GM12873 (cell line): Measurements from ENCODE around the gene NGEF.

ENCODE experiments used
- TF ChIP-seq, protein P1 (sequence below): IDR thresholded peaks from 2 replicates; pipeline ENCODE4 v1.5.1; 2012; ENCODE audit warnings: low read depth, mild to moderate bottlenecking, moderate library complexity, low read length, control low read depth; ENCODE audit not compliant: insufficient read depth; ENCODE audit errors: missing control alignments

The NGEF gene

GRCh38 chr2:232900811-232901735 lies 112.0 kb downstream of the NGEF start:
- TF ChIP-seq, protein P1, sequence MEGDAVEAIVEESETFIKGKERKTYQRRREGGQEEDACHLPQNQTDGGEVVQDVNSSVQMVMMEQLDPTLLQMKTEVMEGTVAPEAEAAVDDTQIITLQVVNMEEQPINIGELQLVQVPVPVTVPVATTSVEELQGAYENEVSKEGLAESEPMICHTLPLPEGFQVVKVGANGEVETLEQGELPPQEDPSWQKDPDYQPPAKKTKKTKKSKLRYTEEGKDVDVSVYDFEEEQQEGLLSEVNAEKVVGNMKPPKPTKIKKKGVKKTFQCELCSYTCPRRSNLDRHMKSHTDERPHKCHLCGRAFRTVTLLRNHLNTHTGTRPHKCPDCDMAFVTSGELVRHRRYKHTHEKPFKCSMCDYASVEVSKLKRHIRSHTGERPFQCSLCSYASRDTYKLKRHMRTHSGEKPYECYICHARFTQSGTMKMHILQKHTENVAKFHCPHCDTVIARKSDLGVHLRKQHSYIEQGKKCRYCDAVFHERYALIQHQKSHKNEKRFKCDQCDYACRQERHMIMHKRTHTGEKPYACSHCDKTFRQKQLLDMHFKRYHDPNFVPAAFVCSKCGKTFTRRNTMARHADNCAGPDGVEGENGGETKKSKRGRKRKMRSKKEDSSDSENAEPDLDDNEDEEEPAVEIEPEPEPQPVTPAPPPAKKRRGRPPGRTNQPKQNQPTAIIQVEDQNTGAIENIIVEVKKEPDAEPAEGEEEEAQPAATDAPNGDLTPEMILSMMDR: no peak

DNA sequence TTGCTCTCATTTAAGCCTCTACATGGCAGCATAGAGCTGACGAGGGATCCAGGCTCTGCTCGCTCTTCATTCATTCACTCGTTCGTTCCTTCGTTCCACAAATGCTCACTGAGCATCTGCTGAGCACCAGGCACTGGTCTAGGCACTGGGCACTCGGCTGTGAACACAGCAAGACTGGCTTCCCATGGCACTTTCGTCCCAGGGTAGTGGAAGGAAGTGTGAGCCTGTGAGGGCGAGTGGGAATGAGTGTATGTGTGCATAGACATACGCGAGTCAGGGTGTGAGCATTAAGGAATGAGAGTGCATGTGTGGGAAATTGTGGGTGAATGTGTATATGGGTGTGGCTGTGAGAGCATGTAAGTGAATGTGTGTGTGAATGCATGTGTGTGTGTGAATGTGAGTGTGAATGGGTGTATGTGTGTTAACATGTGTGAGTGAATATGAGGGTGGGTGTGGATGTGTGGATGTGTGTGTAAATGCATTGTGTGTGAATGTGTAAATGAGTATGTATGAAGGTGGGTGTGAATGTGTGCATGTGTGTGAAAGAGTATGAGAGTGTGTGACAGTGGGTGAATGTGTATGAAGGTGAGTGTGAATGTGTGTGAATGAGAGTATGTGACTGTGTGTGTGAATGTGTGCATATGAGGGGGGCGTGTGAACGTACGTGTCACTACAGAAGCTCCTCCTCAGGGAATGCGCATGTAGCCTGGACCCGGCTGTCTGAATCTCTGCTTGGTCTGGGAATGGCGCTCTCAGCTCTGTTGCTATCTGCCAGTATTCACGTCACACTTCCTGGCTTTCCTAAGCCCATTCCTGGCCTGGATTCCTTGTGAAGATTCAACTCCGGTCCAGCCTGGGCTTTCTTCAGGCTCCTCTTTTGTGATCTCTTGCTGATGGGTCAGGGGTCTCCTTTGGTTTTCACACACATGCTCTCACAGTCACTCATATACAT lies 114.2 kb downstream of the NGEF start:
- TF ChIP-seq, protein P1: no peak

- TF ChIP-seq, protein P1: no peak
Measured at GRCh38 chr2:232897598-232898408, 115.3 kb downstream of the NGEF start.

DNA sequence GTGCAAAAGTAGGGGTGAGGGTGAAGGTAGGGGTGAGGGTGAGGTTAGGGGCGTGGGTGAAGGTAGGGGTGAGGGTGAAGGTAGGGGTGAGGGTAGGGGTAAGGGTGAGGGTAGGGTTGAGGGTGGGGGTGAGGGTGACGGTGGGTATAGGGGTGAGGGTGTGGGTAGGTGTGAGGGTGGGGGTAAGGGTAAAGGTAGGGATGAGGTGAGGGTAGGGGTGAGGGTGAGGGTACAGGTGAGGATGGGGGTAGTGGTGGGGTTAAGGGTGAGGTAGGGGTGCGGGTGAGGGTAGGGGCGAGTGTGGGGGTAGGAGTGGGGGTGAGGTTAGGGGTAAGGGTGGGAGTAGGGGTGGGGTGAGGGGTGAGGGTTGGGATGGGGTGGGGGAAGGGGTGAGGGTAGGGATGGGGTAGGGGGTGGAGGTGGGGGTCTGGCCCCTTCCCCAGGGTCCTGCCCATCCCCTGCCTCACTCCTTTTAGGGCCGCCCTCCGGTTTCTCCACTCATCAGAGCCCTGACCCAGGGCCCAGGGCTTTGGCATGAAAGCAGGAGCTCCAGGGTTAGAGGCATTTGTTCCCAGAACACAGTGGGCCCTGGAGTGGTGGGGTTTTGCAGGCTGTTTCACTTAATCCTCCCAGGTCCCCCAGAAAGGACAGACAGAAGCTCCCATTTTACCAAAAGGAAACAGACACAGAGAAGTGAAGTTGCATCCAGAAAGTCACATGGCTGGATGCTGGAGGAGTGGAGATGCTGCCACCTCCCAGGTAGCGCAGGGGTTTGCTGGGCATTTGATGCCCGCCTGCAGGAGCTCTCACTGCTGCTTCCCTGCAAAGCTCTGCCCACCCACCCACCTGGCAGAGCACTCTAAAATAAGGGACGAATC lies 116.1 kb downstream of the NGEF start:
- TF ChIP-seq, protein P1: no peak

DNA sequence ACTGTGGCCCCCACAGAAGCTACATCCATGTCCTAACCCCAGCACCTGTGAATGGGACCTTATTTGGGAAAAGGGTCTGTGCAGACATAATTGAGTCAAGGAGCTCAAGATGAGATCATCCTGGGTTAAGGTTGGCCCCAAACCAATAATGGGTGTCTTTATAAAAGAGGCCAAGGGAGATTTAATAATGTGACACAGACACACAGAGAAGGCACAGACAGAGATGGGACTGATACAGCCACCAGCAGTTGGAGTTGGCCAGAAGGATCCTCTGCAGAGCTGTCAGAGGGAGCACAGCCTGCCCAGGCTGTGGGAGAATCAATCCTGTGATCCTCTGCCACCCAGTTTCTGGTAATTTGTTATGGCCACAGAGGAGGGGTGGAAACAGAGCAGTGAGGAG lies 116.9 kb downstream of the NGEF start:
- TF ChIP-seq, protein P1: no peak

DNA sequence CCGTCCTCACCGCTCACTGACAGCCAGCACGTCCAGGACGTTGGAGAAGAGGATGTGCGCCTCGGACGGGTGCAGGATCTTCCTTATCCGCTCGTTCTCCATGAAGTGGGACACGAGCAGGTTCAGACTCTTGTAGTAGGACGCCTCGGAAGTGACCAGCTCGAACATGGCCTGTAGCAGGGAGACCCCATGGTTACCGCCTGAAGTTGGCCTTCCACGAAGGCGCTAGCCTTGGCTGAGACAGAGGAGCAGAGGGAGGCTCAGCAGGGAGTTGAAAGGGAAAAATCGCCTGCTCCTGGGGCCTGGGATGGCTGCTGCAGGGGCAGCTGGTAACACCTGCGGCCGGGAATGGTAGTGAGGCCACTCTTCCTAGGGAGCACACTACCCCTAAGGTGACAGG lies 118.3 kb downstream of the NGEF start:
- TF ChIP-seq, protein P1: no peak
